Measurements from ENCODE around the gene ZDHHC4. TPM values are rescaled to one million over a fixed set of nuclear protein-coding genes. Genes with fewer than 3 reads are reported as not detected.

Gene ZDHHC4
- total RNA-seq, 1 experiment from 2014 or later, result 62.0 TPM

- Histone ChIP-seq H2BK15ac (ENCODE audit: low read depth, low read length) (no peak overlapping the region), H4K20me1 (ENCODE audit: control insufficient read depth, insufficient read depth, insufficient read length) (no peaks in the 10 kb centered on the region), H2BK12ac (ENCODE audit: insufficient read length, low read depth, low read length) (no peak overlapping the region), H4K91ac (ENCODE audit: insufficient read length, low read depth, low read length) (no peak overlapping the region), H2AK5ac (ENCODE audit: insufficient read length, low read length) (no peak overlapping the region), H3K27me3 (ENCODE audit: insufficient read depth, low read length) (no peaks in the 10 kb centered on the region), H3K14ac (ENCODE audit: insufficient read depth, low read length) (no peak overlapping the region), H3K79me1 (ENCODE audit: insufficient read depth, low read depth, low read length, poor library complexity, severe bottlenecking) (no peaks in the 10 kb centered on the region), H3K4me2 (ENCODE audit: insufficient read depth, insufficient read length, low read length) (no peak overlapping the region), H3K56ac (ENCODE audit: insufficient read length, low read depth, low read length) (no peak overlapping the region), H3T11ph (ENCODE audit: low read length) (no peak overlapping the region), H4K8ac (replicated peaks; ENCODE audit: insufficient read length, low read depth, low read length) (no peak overlapping the region), H3K9me3 (ENCODE audit: control insufficient read depth, low read depth, low read length) (no peaks in the 10 kb centered on the region), H3K18ac (ENCODE audit: insufficient read length, low read depth, low read length) (no peak overlapping the region), H2AFZ (ENCODE audit: low read length) (no peak overlapping the region), H2BK20ac (ENCODE audit: low read depth, low read length, poor library complexity, severe bottlenecking) (no peak overlapping the region), H3K23ac (ENCODE audit: insufficient read length, low read depth, low read length) (no peak overlapping the region), H2BK120ac (ENCODE audit: low read depth, low read length, poor library complexity, severe bottlenecking) (no peak overlapping the region), H3K4ac (ENCODE audit: low read depth, low read length) (no peak overlapping the region), H2BK5ac (ENCODE audit: insufficient read length, low read length) (no peak overlapping the region), H3K9ac (ENCODE audit: extremely low read depth, insufficient read length, low read length) (no peak overlapping the region), H4K5ac (ENCODE audit: insufficient read length, low read depth, low read length) (no peak overlapping the region), H3K23me2 (ENCODE audit: insufficient read length, low read depth, low read length, poor library complexity, severe bottlenecking) (no peaks in the 10 kb centered on the region), H3K4me1 (ENCODE audit: insufficient read depth, low read length) (no peaks in the 10 kb centered on the region; the same call in 1 of the 2 replicates), H3K79me2 (ENCODE audit: insufficient read depth, low read length) (no peaks in the 10 kb centered on the region), H3K27ac (ENCODE audit: insufficient read length, low read depth, low read length) (no peak overlapping the region)
- no CpG with 5 or more reads among the region's 6 CpGs for WGBS (ENCODE audit: extremely low coverage, insufficient read length, low lambda C conversion rate)
- peak; percentile 62 for TF ChIP-seq CTCF (conservative IDR thresholded peaks at IDR 0.05)
- Mint-ChIP-seq H3K27ac (no peak overlapping the region; a peak in 1 of 7 replicates), H3K36me3 (ENCODE audit: insufficient read depth in 1 of 3, low read depth in 3 of 3) (no peaks in the 10 kb centered on the region), H3K4me1 (peaks cover 11 to 16% of the 10 kb centered on the region in 2 experiments), H3K9me3 (no peaks in the 10 kb centered on the region), H3K4me3 (no peak overlapping the region), H3K27me3 (ENCODE audit: low read depth) (no peaks in the 10 kb centered on the region)
- peak; percentile 81 for DNase-seq
Measured at GRCh38 chr7:6558837-6559236, 18.4 kb upstream of the ZDHHC4 start.
